Fibroblast of villous mesenchyme (primary cell): Measurements from ENCODE around the gene TSPAN17. TPM values are rescaled to one million over a fixed set of nuclear protein-coding genes. Genes with fewer than 3 reads are reported as not detected.

ENCODE experiments used
- DNase-seq: peaks from one replicate; pipeline ENCODE4 v3.0.0-alpha.2; 2010; ENCODE audit warnings: low read depth
- H3K4me3 ChIP-seq: 2 replicates; pipeline ENCODE4 v1.5.1; 2011; ENCODE audit warnings: low read depth, mild to moderate bottlenecking, low read length
- CTCF ChIP-seq: IDR thresholded peaks from 2 replicates; pipeline ENCODE4 v1.5.1; 2012; ENCODE audit warnings: low read depth, mild to moderate bottlenecking, low read length; ENCODE audit not compliant: insufficient read depth
- total RNA-seq: library from RNA; depleted of rRNA; stranded (reverse); fragments of >200 nt; gene quantifications from 2 replicates; pipeline ENCODE4 v1.2.3, GENCODE V29; 2012

The TSPAN17 gene
- total RNA-seq, 1 donor, result 38.0 TPM

DNA sequence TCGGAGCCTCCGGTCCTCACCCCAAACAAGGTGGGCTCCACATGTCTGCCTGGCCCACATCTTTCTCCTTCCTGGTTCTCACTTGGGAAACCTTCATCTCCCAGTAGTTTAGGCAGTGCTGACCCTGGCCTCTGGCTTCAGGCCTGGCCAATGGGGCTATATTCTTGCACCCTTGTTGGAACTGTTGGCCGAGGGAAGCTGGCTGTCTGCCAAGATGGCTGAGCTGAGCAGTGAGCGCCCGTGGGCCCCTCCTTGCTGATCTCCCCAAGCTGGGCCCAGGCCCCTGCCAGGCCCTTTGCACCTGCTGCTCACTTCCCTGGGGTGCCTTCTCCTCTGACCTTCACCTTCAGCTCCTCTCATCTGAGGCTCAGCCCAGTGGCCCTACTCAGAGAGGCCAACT lies 31.3 kb downstream of the TSPAN17 start:
- no peak overlapping the region for H3K4me3 ChIP-seq
- DNase-seq, result no peak
- no peak for TF ChIP-seq CTCF

- no peak overlapping the region for H3K4me3 ChIP-seq
- DNase-seq, result no peak
- no peak for TF ChIP-seq CTCF
Measured at GRCh38 chr5:176679365-176680225, 32.3 kb downstream of the TSPAN17 start.

DNA sequence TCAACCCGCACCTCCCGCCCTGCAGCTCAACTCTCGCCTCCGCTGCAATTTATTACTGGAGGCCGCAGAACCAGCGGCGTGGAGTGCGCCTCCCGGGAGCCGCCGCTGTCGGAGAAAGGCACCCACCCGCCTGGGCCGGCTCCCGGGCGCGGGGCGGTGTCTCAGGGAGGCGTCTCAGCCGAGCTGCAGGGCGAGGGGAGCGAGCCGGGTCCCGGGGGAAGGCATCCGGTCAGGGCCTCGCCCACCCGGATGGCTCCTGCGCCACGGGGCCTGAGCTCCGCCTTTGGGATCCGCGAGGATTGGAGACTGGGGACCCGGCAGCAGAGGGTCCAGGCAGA lies 32.9 kb downstream of the TSPAN17 start:
- no peak overlapping the region for H3K4me3 ChIP-seq
- TF ChIP-seq CTCF, result no peak
- no peak for DNase-seq

- no peak for DNase-seq
- no peak overlapping the region for H3K4me3 ChIP-seq
- no peak for TF ChIP-seq CTCF
Measured at GRCh38 chr5:176682016-176682531, 34.8 kb downstream of the TSPAN17 start.

- no peak for DNase-seq
Measured at GRCh38 chr5:176685010-176685409, 37.7 kb downstream of the TSPAN17 start.

GRCh38 chr5:176687247-176687646 lies 40.0 kb downstream of the TSPAN17 start:
- TF ChIP-seq CTCF, result no peak
- no peak overlapping the region for H3K4me3 ChIP-seq
- DNase-seq, result no peak

More at GRCh38 chr5:176685010-176685409, 37.7 kb downstream of the TSPAN17 start:
- no peak overlapping the region for H3K4me3 ChIP-seq
- TF ChIP-seq CTCF, result no peak

GRCh38 chr5:176687881-176688280 lies 40.6 kb downstream of the TSPAN17 start:
- no peak overlapping the region for H3K4me3 ChIP-seq
- TF ChIP-seq CTCF, result no peak

More at GRCh38 chr5:176687881-176688280, 40.6 kb downstream of the TSPAN17 start:
- no peak for DNase-seq
